ENCODE data around the gene PTGS2.

GRCh38 chr1:186689376-186689775, 9.2 kb upstream of the PTGS2 start:
- TF ChIP-seq YY1 (IDR thresholded peaks at IDR 0.05; ENCODE audit: insufficient read depth, insufficient read length) (no peak), ZNF274 (IDR thresholded peaks at IDR 0.05; ENCODE audit: low read depth, low read length) (no peak), SUZ12 (IDR thresholded peaks at IDR 0.05; ENCODE audit: extremely low read depth, insufficient read depth, insufficient read length) (no peak)

Data from NT2/D1 (cell line).